Measurements from ENCODE around the gene FGF13. TPM values are rescaled to one million over a fixed set of nuclear protein-coding genes. Genes with fewer than 3 reads are reported as not detected.

FGF13 gene
- total RNA-seq (2022; extraction: Qiagen RNA extraction), result 0.05 to 0.06 TPM in 2 of 5 replicates, not detected in the others

DNA sequence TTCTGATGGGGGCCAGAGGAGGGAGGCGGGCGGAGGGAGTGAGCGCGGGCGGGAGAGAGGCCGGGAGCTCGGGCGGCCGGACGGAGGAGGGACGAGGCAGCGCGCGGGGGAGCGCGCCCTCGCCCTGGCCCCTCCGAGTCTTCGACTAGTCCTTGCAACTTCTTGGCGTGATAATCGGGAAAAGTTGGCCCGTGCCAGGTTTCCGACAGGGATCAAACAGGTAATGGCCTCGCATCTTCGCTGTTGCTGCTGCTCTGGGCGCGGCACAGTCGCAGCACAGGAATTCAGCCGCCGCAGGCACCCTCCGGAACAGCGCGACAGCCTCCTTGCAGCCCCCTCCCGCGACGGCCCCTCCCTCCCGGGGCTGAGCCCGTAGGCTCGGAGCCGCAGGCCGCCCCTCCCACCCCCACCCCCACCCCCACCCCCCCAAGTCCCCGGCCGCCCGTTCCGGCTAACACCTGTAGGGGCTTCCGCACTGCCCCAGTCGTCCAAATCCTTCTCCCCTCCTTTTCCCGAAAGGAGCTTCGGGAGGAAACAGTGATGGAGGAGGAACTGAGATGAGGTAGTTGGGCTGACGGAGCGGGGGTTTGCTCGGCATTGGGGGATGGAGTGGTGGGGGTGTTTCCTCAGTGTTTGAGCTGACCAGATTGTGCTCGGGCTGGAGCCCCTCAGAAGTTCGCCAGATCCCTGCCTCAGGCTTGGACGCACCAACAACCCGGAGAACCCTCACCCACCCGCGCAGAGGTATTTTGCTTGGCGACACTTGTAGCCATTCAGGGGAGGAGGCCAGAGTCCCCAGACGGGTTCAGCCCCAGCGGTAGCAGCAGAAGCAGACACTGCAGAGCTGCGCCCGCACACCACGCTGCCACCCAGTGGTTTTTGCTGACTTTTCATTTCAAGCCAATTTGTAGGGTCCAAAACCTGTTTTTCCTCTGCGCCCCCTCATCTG, at the start of gene FGF13:
Gene FGF13 (minus strand): TSS at position 319 of the 949 bp plus-strand sequence. CDS start 714 bp downstream, outside the sequence.

Data from A549 treated with AZD2906 at 1 μM for 4 hours (cell line).